ENCODE results near the gene GREB1L. TPM values are rescaled to one million over a fixed set of nuclear protein-coding genes. Genes with fewer than 3 reads are reported as not detected.

GREB1L gene
- polyA plus RNA-seq, 1 donor (not counting 4 experiments of a cell fraction or from before 2014, with no cell fraction given), result 5.5 TPM

DNA sequence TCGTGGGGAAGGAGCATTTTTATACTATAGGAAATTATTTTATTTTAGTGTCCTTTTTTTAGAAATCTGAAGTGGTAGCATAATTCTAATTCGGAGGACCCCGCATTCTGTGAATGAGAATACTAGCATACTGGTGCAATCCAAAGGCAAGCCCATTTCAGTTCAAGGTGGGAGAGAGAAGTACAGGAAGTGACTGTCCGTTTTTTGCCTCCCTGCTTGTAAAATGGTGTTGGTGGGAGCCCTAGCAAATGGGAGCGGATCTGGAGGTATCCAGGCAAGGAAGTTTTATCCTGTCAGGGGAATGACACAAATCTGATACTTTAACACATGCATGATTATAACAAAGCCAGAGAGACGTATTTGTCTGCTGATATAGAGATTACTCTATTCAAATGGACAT is 216.8 kb downstream of the GREB1L start:
- H3K9me3 ChIP-seq (ENCODE audit: control insufficient read depth, low read depth, low read length), result no peaks in the 10 kb centered on the region
- no peaks in the 10 kb centered on the region for H3K9me1 ChIP-seq (ENCODE audit: control insufficient read depth, extremely low read depth, insufficient read depth, low read length)
- dilution Hi-C loops (cut with MboI; ENCODE audit: extremely low pct_ligation_motif_present, low sequenced_read_pairs), result no loop called here
- H4K20me1 ChIP-seq (ENCODE audit: control insufficient read depth, extremely low read depth, insufficient read depth, low read length), result no peaks in the 10 kb centered on the region
- no peak overlapping the region for H3K4me2 ChIP-seq (ENCODE audit: control insufficient read depth, extremely low read depth, insufficient read depth, low read depth, low read length)
- H3K79me2 ChIP-seq (ENCODE audit: control insufficient read depth, insufficient read depth, low read length), result no peaks in the 10 kb centered on the region
- TF ChIP-seq, protein P1, sequence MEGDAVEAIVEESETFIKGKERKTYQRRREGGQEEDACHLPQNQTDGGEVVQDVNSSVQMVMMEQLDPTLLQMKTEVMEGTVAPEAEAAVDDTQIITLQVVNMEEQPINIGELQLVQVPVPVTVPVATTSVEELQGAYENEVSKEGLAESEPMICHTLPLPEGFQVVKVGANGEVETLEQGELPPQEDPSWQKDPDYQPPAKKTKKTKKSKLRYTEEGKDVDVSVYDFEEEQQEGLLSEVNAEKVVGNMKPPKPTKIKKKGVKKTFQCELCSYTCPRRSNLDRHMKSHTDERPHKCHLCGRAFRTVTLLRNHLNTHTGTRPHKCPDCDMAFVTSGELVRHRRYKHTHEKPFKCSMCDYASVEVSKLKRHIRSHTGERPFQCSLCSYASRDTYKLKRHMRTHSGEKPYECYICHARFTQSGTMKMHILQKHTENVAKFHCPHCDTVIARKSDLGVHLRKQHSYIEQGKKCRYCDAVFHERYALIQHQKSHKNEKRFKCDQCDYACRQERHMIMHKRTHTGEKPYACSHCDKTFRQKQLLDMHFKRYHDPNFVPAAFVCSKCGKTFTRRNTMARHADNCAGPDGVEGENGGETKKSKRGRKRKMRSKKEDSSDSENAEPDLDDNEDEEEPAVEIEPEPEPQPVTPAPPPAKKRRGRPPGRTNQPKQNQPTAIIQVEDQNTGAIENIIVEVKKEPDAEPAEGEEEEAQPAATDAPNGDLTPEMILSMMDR (optimal IDR thresholded peaks at IDR 0.05 in 1 of 3, IDR thresholded peaks at IDR 0.05 in 1 of 3, conservative IDR thresholded peaks at IDR 0.05 in 1 of 3; ENCODE audit: extremely low read depth in 1 of 3, insufficient read depth in 2 of 3, low read length in 3 of 3), result no peak
- TF ChIP-seq EZH2 (IDR thresholded peaks at IDR 0.05; ENCODE audit: low read length), result no peak
- DNase-seq (ENCODE audit: low read depth, low spot score), result no peak
- H3K4me3 ChIP-seq (ENCODE audit: control insufficient read depth in 2 of 3, extremely low read depth in 1 of 3, insufficient read depth in 2 of 3, low read depth in 1 of 3, low read length in 3 of 3), result no peak overlapping the region
- no peaks in the 10 kb centered on the region for H3K27me3 ChIP-seq (ENCODE audit: control insufficient read depth, extremely low read depth, insufficient read depth, low read length)
- no peak for FAIRE-seq
- no peak overlapping the region for H3K27ac ChIP-seq (ENCODE audit: control insufficient read depth, insufficient read depth, low read length)
- H2AFZ ChIP-seq (ENCODE audit: control insufficient read depth, low read length), result no peak overlapping the region
- H3K4me1 ChIP-seq (ENCODE audit: control insufficient read depth, extremely low read depth, insufficient read depth, low read length), result no peaks in the 10 kb centered on the region
- H3K9ac ChIP-seq (ENCODE audit: control insufficient read depth, extremely low read depth, insufficient read depth, low read length), result no peak overlapping the region
- H3K36me3 ChIP-seq (ENCODE audit: control insufficient read depth in 2 of 2, extremely low read depth in 1 of 2, insufficient read depth in 2 of 2, low read length in 2 of 2), result no peaks in the 10 kb centered on the region

DNA sequence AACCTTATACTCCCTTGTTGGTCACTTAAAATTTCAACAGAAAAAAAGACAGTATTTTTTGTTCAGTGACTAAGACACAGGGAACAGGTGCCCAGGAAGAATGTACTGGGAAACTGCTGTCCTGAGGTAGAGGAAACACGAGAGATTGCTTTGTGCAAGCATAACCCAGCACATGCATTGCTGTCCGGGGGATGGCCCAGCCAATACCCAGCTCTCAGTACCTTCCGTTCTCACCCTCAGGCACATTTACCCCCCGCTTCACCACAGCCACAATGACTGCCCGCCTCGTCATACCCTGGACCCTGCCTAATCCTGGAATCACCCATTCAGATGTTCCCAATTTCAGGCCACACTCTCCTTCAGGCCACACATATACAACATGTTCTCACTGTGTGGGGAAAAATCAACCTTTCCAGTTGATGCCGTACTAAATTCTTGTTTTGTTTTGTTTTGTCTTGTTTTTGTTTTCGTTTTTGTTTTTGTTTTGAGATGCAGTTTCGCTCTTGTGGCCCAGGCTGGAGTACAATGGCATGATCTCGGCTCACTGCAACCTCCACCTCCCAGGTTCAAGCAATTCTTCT is 217.8 kb downstream of the GREB1L start:
- no peak for TF ChIP-seq EZH2 (IDR thresholded peaks at IDR 0.05; ENCODE audit: low read length)
- TF ChIP-seq, protein P1 (optimal IDR thresholded peaks at IDR 0.05 in 1 of 3, IDR thresholded peaks at IDR 0.05 in 1 of 3, conservative IDR thresholded peaks at IDR 0.05 in 1 of 3; ENCODE audit: extremely low read depth in 1 of 3, insufficient read depth in 2 of 3, low read length in 3 of 3), result no peak
- H3K79me2 ChIP-seq (ENCODE audit: control insufficient read depth, insufficient read depth, low read length), result no peaks in the 10 kb centered on the region
- no peak for DNase-seq (ENCODE audit: low read depth, low spot score)
- no peak overlapping the region for H3K27ac ChIP-seq (ENCODE audit: control insufficient read depth, insufficient read depth, low read length)
- H2AFZ ChIP-seq (ENCODE audit: control insufficient read depth, low read length), result no peak overlapping the region
- no peaks in the 10 kb centered on the region for H3K9me3 ChIP-seq (ENCODE audit: control insufficient read depth, low read depth, low read length)
- H3K36me3 ChIP-seq (ENCODE audit: control insufficient read depth in 2 of 2, extremely low read depth in 1 of 2, insufficient read depth in 2 of 2, low read length in 2 of 2), result no peaks in the 10 kb centered on the region
- no peak for FAIRE-seq
- H3K4me3 ChIP-seq (ENCODE audit: control insufficient read depth in 2 of 3, extremely low read depth in 1 of 3, insufficient read depth in 2 of 3, low read depth in 1 of 3, low read length in 3 of 3), result no peak overlapping the region
- H3K27me3 ChIP-seq (ENCODE audit: control insufficient read depth, extremely low read depth, insufficient read depth, low read length), result no peaks in the 10 kb centered on the region
- dilution Hi-C loops (cut with MboI; ENCODE audit: extremely low pct_ligation_motif_present, low sequenced_read_pairs), result no loop called here
- no peaks in the 10 kb centered on the region for H4K20me1 ChIP-seq (ENCODE audit: control insufficient read depth, extremely low read depth, insufficient read depth, low read length)
- no peaks in the 10 kb centered on the region for H3K4me1 ChIP-seq (ENCODE audit: control insufficient read depth, extremely low read depth, insufficient read depth, low read length)
- no peaks in the 10 kb centered on the region for H3K9me1 ChIP-seq (ENCODE audit: control insufficient read depth, extremely low read depth, insufficient read depth, low read length)
- H3K4me2 ChIP-seq (ENCODE audit: control insufficient read depth, extremely low read depth, insufficient read depth, low read depth, low read length), result no peak overlapping the region
- H3K9ac ChIP-seq (ENCODE audit: control insufficient read depth, extremely low read depth, insufficient read depth, low read length), result no peak overlapping the region

Measured in keratinocyte (primary cell).